ENCODE data around the gene RAB6B. TPM values are rescaled to one million over a fixed set of nuclear protein-coding genes. Genes with fewer than 3 reads are reported as not detected.

Gene RAB6B
- total RNA-seq, 6 experiments from 2014 or later: 1.6 to 5.4 (median 2.1) TPM

DNA sequence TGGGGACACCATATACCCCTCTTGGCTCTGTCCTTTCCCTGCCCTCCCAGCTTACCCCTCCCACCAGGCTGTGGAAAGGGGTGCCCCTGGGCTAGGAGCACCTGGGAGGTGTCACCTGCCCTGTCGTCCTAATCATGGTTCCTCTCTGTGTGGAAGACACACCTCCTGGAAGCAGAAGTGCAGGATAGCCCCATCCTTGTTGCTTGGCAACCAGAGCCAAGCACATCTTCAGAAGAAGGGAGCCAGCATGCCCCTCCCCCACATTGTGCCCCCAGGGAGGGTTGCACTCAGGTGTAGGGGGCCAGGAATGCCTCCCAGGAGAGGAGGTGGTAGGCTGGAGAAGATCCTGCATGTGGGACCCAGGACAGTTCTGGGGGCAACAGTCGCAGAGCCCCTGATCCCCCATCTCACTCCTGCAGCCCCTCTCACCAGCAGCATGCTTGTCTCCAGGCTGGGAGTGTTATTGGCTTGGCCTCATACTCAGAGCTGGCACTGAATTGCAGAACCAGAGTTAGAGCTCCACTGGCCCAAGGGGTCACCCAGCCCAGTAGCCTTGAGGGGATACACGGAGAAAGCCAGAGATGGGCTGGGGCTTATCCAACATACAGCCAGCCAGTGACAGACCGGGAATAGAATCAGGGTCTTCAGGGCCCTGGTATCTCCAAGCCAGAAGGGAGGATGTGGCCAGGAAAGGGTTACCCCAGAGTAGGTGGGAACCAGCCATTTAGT, 8.4 kb downstream of the RAB6B start:
- DNase-seq: no peak
- Mint-ChIP-seq H3K9me3 (no peaks in the 10 kb centered on the region), H3K27me3 (ENCODE audit: insufficient read depth) (peaks cover 29% of the 10 kb centered on the region), H3K27ac (no peak overlapping the region), H3K4me1 (ENCODE audit: low read depth) (no peaks in the 10 kb centered on the region), H3K36me3 (ENCODE audit: low read depth) (no peaks in the 10 kb centered on the region), H3K4me3 (no peak overlapping the region)
- no peak for TF ChIP-seq CTCF (IDR thresholded peaks at IDR 0.05)

DNA sequence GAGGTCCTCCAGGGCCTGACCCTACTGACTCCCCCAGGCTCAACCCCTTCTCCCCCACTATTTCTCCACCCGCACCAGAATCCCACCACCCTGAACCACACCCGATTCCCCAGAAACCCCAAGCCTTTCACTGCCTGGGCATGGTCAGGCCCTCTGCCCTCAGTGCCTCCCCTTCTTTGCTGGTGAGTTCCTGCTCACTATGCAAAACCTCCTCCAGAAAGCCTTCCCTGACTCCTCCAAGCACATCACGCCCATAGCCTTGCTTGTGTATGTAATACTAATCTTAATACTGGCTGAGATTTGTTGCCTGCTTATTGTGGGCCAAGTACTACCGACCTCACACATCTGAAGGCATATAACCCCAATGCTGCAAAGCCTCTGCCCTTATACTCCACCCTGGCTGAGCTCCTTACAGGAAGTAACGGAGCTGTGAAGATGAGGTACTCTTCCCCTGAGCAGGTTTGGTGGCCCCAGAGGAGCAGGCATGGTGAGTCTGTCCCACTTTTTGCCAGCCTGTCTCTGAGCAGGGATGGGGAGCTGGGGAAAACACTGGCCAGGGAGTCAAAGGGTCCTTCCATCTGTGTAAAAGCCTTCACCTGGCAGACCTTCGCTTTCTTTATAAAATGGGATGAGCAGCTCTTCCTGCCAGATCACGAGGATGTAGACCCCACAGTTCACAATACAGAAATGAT, 9.5 kb downstream of the RAB6B start:
- Mint-ChIP-seq H3K27me3 (ENCODE audit: insufficient read depth) (peaks cover 23% of the 10 kb centered on the region), H3K4me1 (ENCODE audit: low read depth) (no peaks in the 10 kb centered on the region), H3K9me3 (no peaks in the 10 kb centered on the region), H3K4me3 (no peak overlapping the region), H3K36me3 (ENCODE audit: low read depth) (no peaks in the 10 kb centered on the region), H3K27ac (no peak overlapping the region)
- no peak for DNase-seq
- TF ChIP-seq CTCF (IDR thresholded peaks at IDR 0.05): no peak

- H3K27ac Mint-ChIP-seq: no peak overlapping the region
- no peaks in the 10 kb centered on the region for H3K4me1 Mint-ChIP-seq (ENCODE audit: low read depth)
- H3K36me3 Mint-ChIP-seq (ENCODE audit: low read depth): no peaks in the 10 kb centered on the region
- no peak for TF ChIP-seq CTCF (IDR thresholded peaks at IDR 0.05)
- H3K9me3 Mint-ChIP-seq: no peaks in the 10 kb centered on the region
- H3K4me3 Mint-ChIP-seq: no peak overlapping the region
- H3K27me3 Mint-ChIP-seq (ENCODE audit: insufficient read depth): peaks cover 23% of the 10 kb centered on the region
- DNase-seq: no peak
Measured at GRCh38 chr3:133884887-133885711, 10.6 kb downstream of the RAB6B start.

DNA sequence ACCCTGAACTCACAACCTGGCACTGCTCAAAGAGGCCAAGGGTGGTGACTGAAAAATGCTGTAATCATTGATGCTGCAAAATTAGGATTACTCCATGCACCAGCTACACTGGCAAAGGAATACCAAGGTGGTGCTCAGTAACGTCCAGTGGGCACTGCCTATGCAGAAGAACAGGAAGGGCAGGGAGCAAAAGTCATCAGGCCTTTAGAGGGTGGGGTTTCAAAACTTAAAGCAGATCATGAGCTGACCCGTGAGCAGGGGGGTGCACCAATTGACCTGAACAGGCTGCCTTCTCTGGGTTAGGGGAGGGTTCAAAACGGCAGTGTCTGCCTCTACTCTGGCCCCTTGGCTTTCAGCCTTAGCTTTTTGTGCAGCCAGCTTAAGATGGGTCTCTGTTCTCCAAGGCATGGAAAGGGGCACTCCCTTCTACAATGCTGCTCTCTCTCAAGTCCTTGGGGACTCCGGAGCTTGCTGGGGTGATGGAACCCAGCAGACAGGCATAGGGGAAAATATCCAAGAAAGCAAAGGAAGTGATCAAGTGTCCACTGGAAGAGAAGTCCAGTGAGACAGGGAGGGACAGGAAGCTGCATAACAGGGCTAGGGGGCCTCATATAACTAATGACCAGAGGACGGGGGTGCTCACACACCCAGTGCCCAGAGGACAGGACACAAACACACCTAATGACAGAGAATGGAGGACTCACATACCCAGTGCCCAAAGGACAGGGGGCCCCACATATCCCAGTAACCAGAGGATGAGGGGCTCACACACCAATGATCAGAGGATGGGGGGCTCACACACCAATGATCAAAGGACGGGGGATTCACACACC, 11.4 kb downstream of the RAB6B start:
- Mint-ChIP-seq H3K4me1 (ENCODE audit: low read depth) (no peaks in the 10 kb centered on the region), H3K9me3 (no peaks in the 10 kb centered on the region), H3K27me3 (ENCODE audit: insufficient read depth) (peaks cover 23% of the 10 kb centered on the region), H3K4me3 (no peak overlapping the region), H3K27ac (no peak overlapping the region), H3K36me3 (ENCODE audit: low read depth) (no peaks in the 10 kb centered on the region)
- DNase-seq: no peak
- TF ChIP-seq CTCF (IDR thresholded peaks at IDR 0.05): no peak

- no peaks in the 10 kb centered on the region for H3K4me1 Mint-ChIP-seq (ENCODE audit: low read depth)
- H3K27me3 Mint-ChIP-seq (ENCODE audit: insufficient read depth): peaks cover 19% of the 10 kb centered on the region
- TF ChIP-seq CTCF (IDR thresholded peaks at IDR 0.05): no peak
- no peaks in the 10 kb centered on the region for H3K36me3 Mint-ChIP-seq (ENCODE audit: low read depth)
- H3K27ac Mint-ChIP-seq: no peak overlapping the region
- no peak overlapping the region for H3K4me3 Mint-ChIP-seq
- H3K9me3 Mint-ChIP-seq: no peaks in the 10 kb centered on the region
- no peak for DNase-seq
Measured at GRCh38 chr3:133883641-133884040, 12.0 kb downstream of the RAB6B start.

Data from HFFc6 (cell line).